Cardiac atrium fibroblast (primary cell): Measurements from ENCODE around the gene SIM1. TPM values are rescaled to one million over a fixed set of nuclear protein-coding genes. Genes with fewer than 3 reads are reported as not detected.

Experiments
- total RNA-seq: library from RNA; depleted of rRNA; stranded (reverse); fragments of >200 nt; gene quantifications from 2 replicates; pipeline ENCODE4 v1.2.3, GENCODE V29; 2015

SIM1 gene
- not detected in 2 replicates for total RNA-seq

GRCh38 chr6:100464903-100465700 lies at the start of gene SIM1:
Gene SIM1 (minus strand): TSS chr6:100464921. CDS start chr6:100463468, 1,453 bp downstream.

